ENCODE data around the gene PIMREG.

PIMREG gene

DNA sequence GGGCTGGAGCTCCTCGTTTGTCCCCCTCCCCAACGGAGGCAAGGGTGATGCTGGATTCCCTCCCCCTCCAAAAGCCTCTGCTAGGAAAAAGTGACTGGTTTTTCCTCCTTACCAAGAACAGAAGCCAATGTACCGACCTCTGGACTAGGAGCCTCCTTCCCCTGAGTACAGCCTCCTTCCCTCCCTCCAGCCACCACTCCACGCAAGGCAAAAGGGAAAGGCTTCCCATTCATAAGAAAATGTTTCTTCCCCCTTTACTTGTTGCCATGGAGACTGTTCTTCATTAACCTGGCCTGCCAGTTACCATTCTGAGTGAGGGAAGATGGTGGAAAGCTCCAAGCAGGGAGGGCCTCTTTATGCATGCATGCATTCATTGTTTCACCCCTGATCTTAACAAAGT lies 4.3 kb upstream of the PIMREG start:
- DNase-seq (ENCODE audit: low read depth) = no peak

DNA sequence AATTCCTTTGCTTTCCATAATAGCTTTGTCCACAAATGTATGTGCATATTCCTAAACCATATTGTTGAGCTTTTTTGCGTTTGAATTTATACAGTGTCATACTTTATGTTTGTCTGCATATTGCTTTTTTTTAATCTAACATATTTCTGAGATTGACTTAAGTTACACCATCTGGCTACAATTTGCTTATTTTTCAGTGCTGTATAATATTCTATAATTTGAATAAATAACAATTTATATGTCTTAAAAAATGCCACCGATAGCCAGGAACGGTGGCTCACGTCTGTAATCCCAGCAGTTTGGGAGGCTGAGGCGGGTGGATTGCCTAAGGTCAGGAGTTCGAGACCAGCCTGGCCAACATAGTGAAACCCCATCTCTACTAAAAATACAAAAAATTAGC lies 1.5 kb upstream of the PIMREG start:
- no peak for DNase-seq (ENCODE audit: low read depth)

GRCh38 chr17:6444571-6445335 lies 498 bp downstream of the PIMREG start:
- no peak for DNase-seq (ENCODE audit: low read depth)

DNA sequence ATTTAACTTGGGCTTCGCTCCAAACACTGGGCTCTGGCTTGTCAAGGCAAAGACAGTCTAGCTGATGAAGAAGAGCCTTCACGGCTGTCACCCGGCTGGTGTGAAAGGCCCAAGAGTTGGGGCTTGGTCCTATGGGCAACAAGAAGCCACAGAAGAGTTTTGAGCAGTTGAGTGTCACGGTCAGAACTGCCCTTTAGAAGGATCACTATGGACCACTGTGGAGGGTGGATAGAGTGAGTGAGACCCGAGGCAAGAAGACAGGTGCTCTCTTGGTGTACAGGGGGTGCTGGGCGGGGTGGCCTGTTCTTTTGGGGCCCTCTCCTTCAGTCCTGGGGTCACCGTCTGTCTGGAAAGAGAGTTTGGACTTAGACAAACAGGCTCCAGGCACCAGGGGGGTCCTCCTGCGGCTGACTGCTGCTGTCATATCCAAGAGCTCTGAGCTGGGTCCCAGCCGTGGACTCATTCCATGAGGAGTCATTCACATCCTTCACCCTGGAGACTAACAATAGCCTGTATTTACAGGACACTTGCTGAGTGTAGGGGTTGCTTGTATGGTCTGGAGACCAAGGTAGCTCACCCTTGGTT lies 2.4 kb downstream of the PIMREG start:
- DNase-seq (ENCODE audit: low read depth) = no peak

- DNase-seq (ENCODE audit: low read depth) = no peak
Measured at GRCh38 chr17:6448473-6448872, 4.2 kb downstream of the PIMREG start.

GRCh38 chr17:6449307-6449706 lies 5.1 kb downstream of the PIMREG start:
- DNase-seq (ENCODE audit: low read depth) = no peak

DNA sequence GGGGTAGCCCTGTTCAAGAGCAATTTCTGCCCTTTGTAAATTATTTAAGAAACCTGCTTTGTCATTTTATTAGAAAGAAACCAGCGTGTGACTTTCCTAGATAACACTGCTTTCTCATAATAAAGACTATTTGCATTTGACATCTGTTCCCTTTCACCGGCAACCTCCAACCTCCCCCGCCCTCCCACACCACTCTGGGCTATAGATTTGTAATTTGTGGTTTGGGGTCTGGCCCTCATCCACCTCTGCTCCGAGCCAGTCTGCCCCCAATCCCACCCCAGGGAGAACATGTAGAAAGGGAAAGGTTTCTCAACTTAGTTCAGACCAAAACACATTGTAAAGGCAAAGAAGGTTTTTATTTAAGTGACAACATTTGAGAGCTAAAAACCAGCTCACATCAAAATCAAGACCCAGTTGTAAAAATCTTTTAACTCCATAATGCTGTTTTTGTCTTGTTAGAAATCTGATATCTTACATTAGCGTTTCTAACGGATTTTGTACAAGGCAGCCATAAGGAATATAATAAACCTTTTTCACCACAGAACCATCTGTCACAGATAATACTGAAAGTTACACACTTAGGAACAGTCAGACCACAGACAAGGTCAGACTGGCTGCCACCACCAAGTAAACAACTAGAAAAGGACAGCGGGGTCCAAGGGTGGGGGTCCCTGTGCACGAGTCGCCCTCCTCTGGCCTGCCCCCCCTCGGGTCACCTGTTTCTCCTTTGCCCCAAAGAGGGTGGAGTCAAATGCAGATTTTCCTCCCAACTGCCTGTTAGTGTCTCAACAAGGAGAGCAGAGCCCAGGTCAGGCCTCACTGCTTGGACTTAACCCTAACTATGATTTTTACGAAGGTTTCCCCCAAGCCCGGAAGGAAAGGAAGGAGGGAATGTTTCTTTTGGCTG lies 6.9 kb downstream of the PIMREG start:
- DNase-seq (ENCODE audit: low read depth) = no peak

GRCh38 chr17:6452471-6453266 lies 8.4 kb downstream of the PIMREG start:
- DNase-seq (ENCODE audit: low read depth) = no peak

- no peak for DNase-seq (ENCODE audit: low read depth)
Measured at GRCh38 chr17:6453279-6454024, 9.2 kb downstream of the PIMREG start.

GRCh38 chr17:6454495-6455320 lies 10.5 kb downstream of the PIMREG start:
- no peak for DNase-seq (ENCODE audit: low read depth)

- DNase-seq (ENCODE audit: low read depth) = peak; percentile 31
Measured at GRCh38 chr17:6455321-6455705, 11.1 kb downstream of the PIMREG start.

DNA sequence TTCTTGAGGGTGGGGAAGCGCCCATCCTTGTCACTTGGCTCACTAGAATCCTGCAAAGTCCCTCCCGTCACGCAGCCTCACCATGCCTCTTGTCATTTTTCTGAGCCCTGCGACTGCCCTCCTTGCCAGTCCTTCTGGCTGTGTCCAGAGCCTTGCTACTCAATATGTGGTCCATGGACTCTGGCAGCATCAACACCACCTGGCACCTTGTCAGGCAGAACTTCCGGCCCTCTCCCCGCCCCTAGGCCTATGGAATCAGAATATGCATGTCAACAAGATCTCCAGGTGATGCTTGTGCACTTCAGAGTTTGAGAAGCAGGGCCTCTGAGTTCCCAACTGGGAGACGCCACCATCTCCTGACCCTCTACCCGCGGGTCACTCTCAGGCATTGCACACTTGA lies 12.1 kb downstream of the PIMREG start:
- DNase-seq (ENCODE audit: low read depth) = no peak

GRCh38 chr17:6456914-6457687 lies 12.8 kb downstream of the PIMREG start:
- no peak for DNase-seq (ENCODE audit: low read depth)

DNA sequence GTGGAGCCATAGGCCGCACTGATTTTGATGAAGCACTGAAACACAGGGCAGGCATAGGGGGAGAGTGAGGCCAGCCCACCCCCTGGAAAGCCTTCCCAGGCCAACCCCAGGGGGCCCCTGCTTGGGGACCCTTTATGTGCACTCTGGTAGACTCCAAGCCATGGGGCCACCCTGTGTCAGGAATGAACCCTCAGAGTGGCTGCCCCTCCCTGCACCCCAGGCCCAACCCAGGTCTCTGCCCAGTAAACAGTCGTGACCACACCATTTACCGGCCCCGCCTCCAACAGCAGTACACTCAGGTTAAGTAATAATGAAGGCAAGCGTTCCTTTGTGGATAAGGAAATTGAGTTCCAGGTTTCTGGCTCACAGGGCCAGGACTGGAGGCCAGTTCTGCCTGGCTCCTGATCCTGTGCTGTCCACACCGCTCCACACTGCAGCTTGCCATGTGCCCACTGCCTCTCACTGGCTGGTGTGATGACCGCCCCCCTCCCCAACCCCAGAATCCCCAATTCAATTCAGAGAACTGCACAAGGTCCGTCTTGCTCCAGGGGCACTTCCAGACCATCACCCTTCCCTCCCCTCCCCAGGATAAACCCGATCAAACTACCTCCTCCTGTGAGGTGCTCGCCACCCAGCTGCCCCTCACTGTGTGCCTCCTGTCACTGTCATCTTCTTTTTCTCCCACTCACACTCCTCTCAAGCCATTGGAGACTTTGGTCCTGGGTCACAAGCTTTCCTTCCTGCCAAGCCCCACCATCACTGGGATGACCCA lies 13.6 kb downstream of the PIMREG start:
- no peak for DNase-seq (ENCODE audit: low read depth)

DNA sequence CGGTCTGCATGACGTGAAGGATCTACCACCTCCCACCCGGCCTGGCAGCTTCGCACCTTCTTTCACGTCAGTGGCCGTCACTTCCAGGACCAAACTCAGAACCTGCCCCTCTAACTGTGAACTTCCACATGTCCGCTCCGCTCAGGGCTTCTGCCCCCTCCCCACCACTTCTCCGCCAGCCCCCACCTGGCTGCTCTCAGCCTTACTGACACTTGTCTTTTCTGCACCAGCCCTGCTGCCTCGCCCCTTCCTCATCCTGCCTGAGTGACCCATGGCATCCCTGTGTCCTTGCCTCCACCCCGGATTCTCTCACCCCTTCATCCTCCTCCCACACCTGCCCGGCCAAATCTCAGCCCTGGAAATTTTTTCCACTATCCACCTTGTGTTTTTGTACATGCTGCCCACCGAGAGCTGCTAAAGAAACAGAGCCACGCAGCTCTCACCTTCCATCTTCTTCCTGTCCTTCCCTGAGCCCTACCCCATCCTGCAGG lies 14.2 kb downstream of the PIMREG start:
- DNase-seq (ENCODE audit: low read depth) = no peak

- DNase-seq (ENCODE audit: low read depth) = no peak
Measured at GRCh38 chr17:6460531-6461161, 16.4 kb downstream of the PIMREG start.

DNA sequence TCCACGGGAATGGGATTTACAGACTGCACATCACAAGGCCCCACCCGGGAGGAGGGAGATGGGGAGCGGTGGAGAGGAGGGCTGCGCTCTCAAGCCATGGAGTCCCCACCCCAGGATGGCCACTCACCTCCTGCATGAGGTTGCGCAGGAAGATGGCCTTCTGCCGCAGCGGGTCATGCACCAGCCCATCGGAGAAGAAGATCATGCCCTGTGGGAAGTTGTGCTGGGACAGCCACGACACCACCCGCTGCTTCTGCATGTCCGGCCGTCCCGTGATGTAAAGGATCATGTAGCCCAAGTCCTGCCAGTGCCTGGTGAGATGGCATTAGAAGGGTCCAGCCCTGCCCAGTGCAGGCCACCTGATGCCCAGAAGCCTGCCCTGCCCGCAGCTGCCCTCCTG lies 17.0 kb downstream of the PIMREG start:
- no peak for DNase-seq (ENCODE audit: low read depth)

All from activated T-helper 1 cell treated with Interleukin-2 at 50 U/mL for 16 hours (primary cell).